ENCODE data around the gene CST6. TPM values are rescaled to one million over a fixed set of nuclear protein-coding genes. Genes with fewer than 3 reads are reported as not detected.
A peak's percentile ranks its signal among the peaks of the same experiment; 100 is the strongest.

Gene CST6
- total and polyA plus RNA-seq, 2 of the 4 experiments (the other 2 are of a cell fraction): 0.54 to 3.0 TPM

GRCh38 chr11:66014804-66015453 is 3.1 kb downstream of the CST6 start (continued):
- no peak for TF ChIP-seq CHD1 (IDR thresholded peaks at IDR 0.05; ENCODE audit: low read depth, low read length)

- Histone ChIP-seq H3K56ac (ENCODE audit: extremely low read depth, insufficient read depth, low read length) (no peak overlapping the region; the same call in 1 of the 2 replicates), H3K27ac (ENCODE audit: insufficient read depth, low read length) (peak overlapping the region; percentile 2; the same call in 1 of the 2 replicates), H3K9me1 (ENCODE audit: insufficient read depth, low read length) (peaks cover 27% of the 10 kb centered on the region), H2BK120ac (ENCODE audit: low read depth, low read length) (peak overlapping the region; percentile 85), H3K36me3 (ENCODE audit: control insufficient read depth, insufficient read depth, low read length) (no peaks in the 10 kb centered on the region), H3K4ac (ENCODE audit: low read depth, low read length) (peak overlapping the region; percentile 75), H2BK5ac (ENCODE audit: low read depth, low read length, poor library complexity, severe bottlenecking) (peak overlapping the region; percentile 48), H2AK9ac (replicated peaks; ENCODE audit: low read depth, low read length, poor library complexity) (peak overlapping the region; percentile 93), H3K4me1 (ENCODE audit: control insufficient read depth, insufficient read depth, low read length) (peaks cover 9% of the 10 kb centered on the region), H3K9ac (ENCODE audit: low read depth, low read length) (no peak overlapping the region), H2BK20ac (ENCODE audit: low read depth, low read length) (peak overlapping the region; percentile 88), H3K14ac (replicated peaks; ENCODE audit: low read depth, low read length) (peak overlapping the region; percentile 80), H4K5ac (ENCODE audit: low read depth, low read length) (peak overlapping the region; percentile 23; the same call in 1 of the 2 replicates), H2AK5ac (ENCODE audit: low read depth, low read length) (peak overlapping the region; percentile 82), H4K91ac (ENCODE audit: insufficient read depth, low read depth, low read length) (peak overlapping the region; percentile 83), H4K20me1 (ENCODE audit: insufficient read depth, low read length) (no peaks in the 10 kb centered on the region; the same call in 1 of the 2 replicates), H2AFZ (replicated peaks; ENCODE audit: low read length, poor library complexity) (peak overlapping the region; percentile 86), H3K23ac (ENCODE audit: low read depth, low read length) (no peak overlapping the region; the same call in 1 of the 2 replicates), H3K4me2 (ENCODE audit: low read depth, low read length) (no peak overlapping the region), H3K4me3 (ENCODE audit: insufficient read depth, low read depth, low read length) (no peak overlapping the region), H3K27me3 (ENCODE audit: control insufficient read depth, insufficient read depth, low read length) (peaks cover 13% of the 10 kb centered on the region), H4K8ac (ENCODE audit: low read depth in 2 of 2, low read length in 2 of 2) (peak overlapping the region; percentile 81 to 88), H3K79me1 (ENCODE audit: low read depth in 1 of 2, low read length in 2 of 2) (no peaks in the 10 kb centered on the region), H3K9me3 (ENCODE audit: control insufficient read depth, insufficient read depth, low read length) (no peaks in the 10 kb centered on the region), H3K18ac (ENCODE audit: low read depth, low read length) (no peak overlapping the region), H2BK15ac (ENCODE audit: low read depth, low read length) (peak overlapping the region; percentile 85; the same call in 1 of the 3 replicates)
- no TSS peak for BruUV-seq (replicated peaks)
- TF ChIP-seq POLR2A (IDR thresholded peaks at IDR 0.05; ENCODE audit: low read depth, low read length) (no peak), MXI1 (IDR thresholded peaks at IDR 0.05; ENCODE audit: borderline replicate concordance, low read depth, low read length) (no peak), NFE2L2 (IDR thresholded peaks at IDR 0.05; ENCODE audit: low read depth, low read length) (no peak), ELK1 (IDR thresholded peaks at IDR 0.05; ENCODE audit: borderline replicate concordance, low read depth, low read length) (no peak), BHLHE40 (IDR thresholded peaks at IDR 0.05; ENCODE audit: low read depth, low read length) (no peak), RCOR1 (IDR thresholded peaks at IDR 0.05; ENCODE audit: insufficient replicate concordance, low read length) (no peak), SMC3 (IDR thresholded peaks at IDR 0.05; ENCODE audit: low read depth, low read length) (no peak), MAFK (IDR thresholded peaks at IDR 0.05; ENCODE audit: low read depth, low read length) (no peak), RAD21 (IDR thresholded peaks at IDR 0.05; ENCODE audit: low read length) (no peak), RFX5 (IDR thresholded peaks at IDR 0.05; ENCODE audit: low read depth, low read length) (no peak), USF2 (IDR thresholded peaks at IDR 0.05; ENCODE audit: low read depth, low read length) (no peak)
- intact Hi-C loops (cut with micrococcal nuclease) (no loop called here), in situ Hi-C loops (cut with MboI; ENCODE audit: low sequenced_read_pairs) (no loop called here), dilution Hi-C loops (cut with HindIII; ENCODE audit: low sequenced_read_pairs, unreplicated experiment) (no loop called here)
- ChIA-PET POLR2A (ENCODE audit: unreplicated experiment) (no interaction called here), CTCF (interaction anchor here (0.5 kb wide), 1 partner anchor 304 kb away, joined by 3 read pairs; no protein-coding TSS in a partner anchor)
- ATAC-seq (ENCODE audit: low read depth) (peak; percentile 63), DNase-seq (no peak)
- WGBS, 2 experiments (ENCODE audit: extremely low coverage in 2 of 2, insufficient read length in 1 of 2): 36% methylated on average over 4 of the region's 7 CpGs; no CpG with 5 or more reads in 1 of the 2 experiments
Measured at GRCh38 chr11:66015454-66015881, 3.7 kb downstream of the CST6 start.

Measured in IMR-90 (cell line).